GM19395 (cell line): ENCODE results near the gene TMEM184A.
A peak's percentile ranks its signal among the peaks of the same experiment; 100 is the strongest.

ENCODE experiments used
- ATAC-seq: cut with Tn5 transposase; IDR thresholded peaks from one replicate; pipeline ENCODE4 v1.9.1; 2021; ENCODE audit warnings: mild to moderate bottlenecking, moderate library complexity; ENCODE audit not compliant: unreplicated experiment

The TMEM184A gene

GRCh38 chr7:1505731-1506550, 50.1 kb downstream of the TMEM184A start:
- ATAC-seq, result no peak

- ATAC-seq, result peak; percentile 79
These were observed 51.9 kb downstream of the TMEM184A start, which contains the start of gene INTS1 for GRCh38 chr7:1503816-1504775. TSS of gene INTS1 (minus strand) at chr7:1504389. CDS start at chr7:1503960, 429 bp downstream.

GRCh38 chr7:1503390-1503789, 52.6 kb downstream of the TMEM184A start:
- ATAC-seq, result no peak

- no peak for ATAC-seq
These were observed 53.2 kb downstream of the TMEM184A start for GRCh38 chr7:1502845-1503244.

- ATAC-seq, result no peak
These were observed 54.3 kb downstream of the TMEM184A start for GRCh38 chr7:1501487-1502270.

- ATAC-seq, result no peak
These were observed 55.8 kb downstream of the TMEM184A start for GRCh38 chr7:1500064-1500807.

GRCh38 chr7:1499367-1500029, 56.5 kb downstream of the TMEM184A start:
- no peak for ATAC-seq

GRCh38 chr7:1498370-1499305, 57.4 kb downstream of the TMEM184A start:
- ATAC-seq, result no peak

- no peak for ATAC-seq
These were observed 58.6 kb downstream of the TMEM184A start for GRCh38 chr7:1497293-1497927.

- ATAC-seq, result no peak
These were observed 59.3 kb downstream of the TMEM184A start for GRCh38 chr7:1496531-1497292.

GRCh38 chr7:1495564-1496242, 60.3 kb downstream of the TMEM184A start:
- ATAC-seq, result no peak

- no peak for ATAC-seq
These were observed 61.0 kb downstream of the TMEM184A start for GRCh38 chr7:1494866-1495563.

- ATAC-seq, result no peak
These were observed 61.6 kb downstream of the TMEM184A start for GRCh38 chr7:1494447-1494846.

GRCh38 chr7:1493571-1493970, 62.4 kb downstream of the TMEM184A start:
- no peak for ATAC-seq

- no peak for ATAC-seq
These were observed 62.9 kb downstream of the TMEM184A start for GRCh38 chr7:1493129-1493528.

- no peak for ATAC-seq
These were observed 63.4 kb downstream of the TMEM184A start for GRCh38 chr7:1492640-1493039.
